GM23248 (cell line): ENCODE data around the gene FDXACB1.

Source experiments
- EZH2 ChIP-seq: fragments of 200-600 bp; sonication (generic); IDR thresholded peaks from 2 replicates; pipeline ENCODE4 v1.6.1; 2018; ENCODE audit warnings: antibody characterized with exemption, mild to moderate bottlenecking; ENCODE audit not compliant: insufficient read depth, poor library complexity, severe bottlenecking
- EZH2phosphoT487 ChIP-seq: fragments of 200-600 bp; sonication (generic); IDR thresholded peaks from 2 replicates; pipeline ENCODE4 v1.6.1; 2018; ENCODE audit warnings: antibody characterized with exemption, moderate library complexity, mild to moderate bottlenecking, low read depth; ENCODE audit not compliant: insufficient read depth

DNA sequence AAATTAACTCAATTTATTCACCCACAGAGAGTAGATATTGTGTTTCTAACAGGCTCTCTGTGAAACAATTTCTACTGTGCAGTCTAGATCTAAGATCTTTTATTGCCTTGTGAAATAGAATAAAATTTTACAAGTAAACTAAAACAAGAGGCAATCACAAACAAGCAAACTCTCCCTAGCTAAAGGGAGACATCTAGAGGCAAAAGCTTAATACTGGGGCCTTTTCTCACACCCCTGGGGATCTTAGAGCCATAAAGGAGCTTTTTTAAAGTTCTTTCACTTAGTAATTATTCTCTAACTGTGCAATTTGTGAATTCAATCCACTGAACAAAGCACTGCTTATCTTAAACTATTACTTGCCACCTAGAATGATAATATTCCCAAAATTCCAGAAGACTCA is 27.3 kb downstream of the FDXACB1 start:
- TF ChIP-seq EZH2 (no peak), EZH2phosphoT487 (no peak)
